ENCODE measurements around the gene AVPI1. TPM values are rescaled to one million over a fixed set of nuclear protein-coding genes. Genes with fewer than 3 reads are reported as not detected.

AVPI1 gene, protein sequence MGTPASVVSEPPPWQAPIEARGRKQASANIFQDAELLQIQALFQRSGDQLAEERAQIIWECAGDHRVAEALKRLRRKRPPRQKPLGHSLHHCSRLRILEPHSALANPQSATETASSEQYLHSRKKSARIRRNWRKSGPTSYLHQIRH
- total RNA-seq, result 10 to 100 TPM; 26.6 to 34.8 TPM

DNA sequence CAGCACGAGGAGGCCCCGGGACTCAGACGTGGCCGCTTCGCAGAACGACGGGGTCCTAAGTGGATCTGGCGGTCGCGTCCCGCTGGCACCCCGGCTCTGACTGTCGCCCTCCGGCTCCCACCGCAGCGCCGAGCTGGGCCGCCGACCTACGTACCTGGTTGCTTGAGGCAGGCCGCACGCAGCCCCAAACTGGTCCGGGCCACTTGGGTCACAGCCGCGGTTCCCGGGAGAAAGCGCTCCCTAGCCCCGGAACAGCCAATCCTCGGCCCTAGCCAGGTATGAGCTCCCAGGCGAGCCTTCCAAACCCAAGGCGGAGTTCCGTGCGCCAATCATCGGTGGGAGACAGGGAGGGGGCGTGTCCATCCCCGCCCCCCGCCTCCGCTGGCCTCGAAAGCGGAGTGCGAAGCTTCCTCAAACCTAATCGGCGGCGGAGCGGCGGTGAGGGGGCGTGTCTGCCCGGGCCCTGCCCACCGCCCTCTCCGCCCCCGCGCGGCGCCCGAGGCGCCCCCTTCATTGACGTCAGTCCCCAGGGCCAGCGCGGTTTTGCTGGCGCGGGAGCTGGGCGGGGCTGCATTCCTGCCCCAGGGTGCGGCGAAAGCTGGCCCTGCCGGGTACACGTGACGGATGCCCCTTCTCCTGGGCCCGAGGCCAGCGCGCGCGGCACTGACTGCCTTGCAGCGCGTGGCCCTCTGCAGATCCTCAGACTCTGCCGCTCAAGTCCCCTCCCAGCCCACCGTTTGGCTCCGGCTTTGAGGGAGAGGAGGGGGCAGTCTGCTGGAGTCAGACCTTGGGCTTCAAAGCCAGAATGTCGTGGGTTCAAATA lies at the start of gene AVPI1:
Gene AVPI1, minus strand, starts transcription at position 280 of the 823 bp plus-strand sequence. CDS start 7,336 bp downstream, outside the sequence.
- DNase-seq, result peak; percentile 98
- Histone ChIP-seq H3K9me3 (no peaks in the 10 kb centered on the region), H3K27me3 (no peaks in the 10 kb centered on the region), H3K9ac (ENCODE audit: low read depth in 2 of 2, low read length in 2 of 2) (peak within 1 kb of the TSS; percentile 88 to 96), H3K4me3 (peak within 1 kb of the TSS; percentile 51), H3K27ac (peak within 1 kb of the TSS; percentile 86), H3K36me3 (no peaks in the 10 kb centered on the region), H3K4me1 (peaks cover 16% of the 10 kb centered on the region)
- TF ChIP-seq, protein P1, sequence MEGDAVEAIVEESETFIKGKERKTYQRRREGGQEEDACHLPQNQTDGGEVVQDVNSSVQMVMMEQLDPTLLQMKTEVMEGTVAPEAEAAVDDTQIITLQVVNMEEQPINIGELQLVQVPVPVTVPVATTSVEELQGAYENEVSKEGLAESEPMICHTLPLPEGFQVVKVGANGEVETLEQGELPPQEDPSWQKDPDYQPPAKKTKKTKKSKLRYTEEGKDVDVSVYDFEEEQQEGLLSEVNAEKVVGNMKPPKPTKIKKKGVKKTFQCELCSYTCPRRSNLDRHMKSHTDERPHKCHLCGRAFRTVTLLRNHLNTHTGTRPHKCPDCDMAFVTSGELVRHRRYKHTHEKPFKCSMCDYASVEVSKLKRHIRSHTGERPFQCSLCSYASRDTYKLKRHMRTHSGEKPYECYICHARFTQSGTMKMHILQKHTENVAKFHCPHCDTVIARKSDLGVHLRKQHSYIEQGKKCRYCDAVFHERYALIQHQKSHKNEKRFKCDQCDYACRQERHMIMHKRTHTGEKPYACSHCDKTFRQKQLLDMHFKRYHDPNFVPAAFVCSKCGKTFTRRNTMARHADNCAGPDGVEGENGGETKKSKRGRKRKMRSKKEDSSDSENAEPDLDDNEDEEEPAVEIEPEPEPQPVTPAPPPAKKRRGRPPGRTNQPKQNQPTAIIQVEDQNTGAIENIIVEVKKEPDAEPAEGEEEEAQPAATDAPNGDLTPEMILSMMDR (IDR thresholded peaks at IDR 0.05), result no peak
- intact Hi-C loops (cut with DNase I), result no loop called here

DNA sequence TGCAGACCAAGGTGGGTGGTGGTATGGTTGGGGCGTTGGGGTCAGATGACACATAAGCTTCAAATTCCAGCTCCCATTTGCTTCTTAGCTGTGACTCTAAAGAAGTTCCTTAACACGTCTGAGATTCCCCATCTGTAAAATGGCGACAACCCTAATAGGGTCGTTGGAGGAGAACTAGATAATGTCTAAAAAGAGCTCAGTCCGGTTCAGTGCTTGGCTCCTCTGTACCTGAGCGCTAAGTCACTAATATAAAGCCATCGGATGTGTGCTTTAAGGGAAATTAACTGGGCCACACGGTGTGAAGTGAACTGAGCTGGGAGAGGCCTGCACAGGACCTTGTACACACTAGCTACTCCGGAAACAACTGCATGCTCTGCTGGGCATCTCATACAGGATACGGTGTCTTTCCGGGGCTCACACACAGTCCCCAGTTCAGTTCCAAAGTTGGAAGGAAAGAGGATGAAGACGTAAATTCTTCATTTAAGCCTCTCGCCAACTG lies 49.4 kb upstream of the AVPI1 start:
- Histone ChIP-seq H3K27me3 (no peaks in the 10 kb centered on the region), H3K4me1 (peaks cover 10% of the 10 kb centered on the region), H3K27ac (peak overlapping the region; percentile 93), H3K9me3 (no peaks in the 10 kb centered on the region), H3K36me3 (no peaks in the 10 kb centered on the region), H3K9ac (ENCODE audit: low read depth in 2 of 2, low read length in 2 of 2) (peak overlapping the region in 1 of 2 donors; percentile 94), H3K4me3 (peak overlapping the region; percentile 93)
- TF ChIP-seq, protein P1 (IDR thresholded peaks at IDR 0.05), result no peak
- no peak for DNase-seq
- intact Hi-C loops (cut with DNase I), result loop anchor here (10.0 kb wide), 1 partner anchor 62 kb away; no protein-coding TSS in a partner anchor

DNA sequence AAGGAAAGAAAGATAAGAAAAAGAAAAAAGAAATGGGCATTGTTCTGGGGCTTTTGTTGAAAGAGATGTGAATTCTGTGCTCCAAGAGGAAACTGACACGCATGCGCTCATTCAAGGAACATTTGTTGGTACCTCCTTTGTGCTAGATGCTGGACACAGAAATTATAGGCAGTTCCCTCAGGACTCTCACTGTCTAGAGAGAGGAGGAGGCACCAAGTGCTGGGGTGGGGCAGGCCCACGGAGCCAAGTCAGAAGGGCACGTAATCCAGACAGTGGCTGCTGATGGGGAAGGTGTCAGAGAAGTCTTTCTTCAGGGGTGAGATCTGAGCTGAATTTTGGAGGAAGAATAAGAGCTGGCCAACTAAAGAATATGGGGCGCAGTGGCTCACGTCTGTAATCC lies 47.0 kb upstream of the AVPI1 start:
- H3K4me1 ChIP-seq, result peaks cover 10% of the 10 kb centered on the region
- intact Hi-C loops (cut with DNase I), result loop anchor here (10.0 kb wide), 1 partner anchor 59 kb away; no protein-coding TSS in a partner anchor
- TF ChIP-seq, protein P1 (IDR thresholded peaks at IDR 0.05), result no peak

DNA sequence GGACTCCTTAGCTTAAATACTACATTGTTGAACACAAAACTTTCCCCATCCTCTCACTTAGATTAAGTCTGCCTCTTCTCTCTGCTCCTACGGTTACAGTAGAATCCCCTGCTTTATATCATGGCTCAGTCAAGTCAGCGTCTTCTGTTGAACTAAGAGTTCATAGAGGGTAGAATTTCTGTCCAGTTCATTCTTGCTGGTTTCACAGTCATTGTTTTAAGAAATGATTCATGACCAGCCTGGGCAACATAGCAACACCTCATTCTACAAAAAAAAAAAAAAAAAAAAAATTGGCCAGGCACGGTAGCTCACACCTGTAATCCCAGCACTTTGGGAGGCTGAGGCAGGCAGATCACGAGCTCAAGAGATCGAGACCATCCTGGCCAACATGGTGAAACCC lies 46.2 kb upstream of the AVPI1 start:
- intact Hi-C loops (cut with DNase I), result loop anchor here (10.0 kb wide), 1 partner anchor 58 kb away; no protein-coding TSS in a partner anchor
- Histone ChIP-seq H3K9ac (ENCODE audit: low read depth in 2 of 2, low read length in 2 of 2) (no peak overlapping the region), H3K27me3 (no peaks in the 10 kb centered on the region), H3K4me1 (peaks cover 8% of the 10 kb centered on the region), H3K36me3 (no peaks in the 10 kb centered on the region), H3K4me3 (no peak overlapping the region), H3K9me3 (no peaks in the 10 kb centered on the region), H3K27ac (no peak overlapping the region)
- DNase-seq, result no peak
- TF ChIP-seq, protein P1 (IDR thresholded peaks at IDR 0.05), result no peak

More for the DNA sequence above, 47.0 kb upstream of the AVPI1 start:
- Histone ChIP-seq H3K27me3 (no peaks in the 10 kb centered on the region), H3K27ac (no peak overlapping the region), H3K36me3 (no peaks in the 10 kb centered on the region), H3K9me3 (no peaks in the 10 kb centered on the region), H3K9ac (ENCODE audit: low read depth in 2 of 2, low read length in 2 of 2) (no peak overlapping the region), H3K4me3 (no peak overlapping the region)
- DNase-seq, result no peak

DNA sequence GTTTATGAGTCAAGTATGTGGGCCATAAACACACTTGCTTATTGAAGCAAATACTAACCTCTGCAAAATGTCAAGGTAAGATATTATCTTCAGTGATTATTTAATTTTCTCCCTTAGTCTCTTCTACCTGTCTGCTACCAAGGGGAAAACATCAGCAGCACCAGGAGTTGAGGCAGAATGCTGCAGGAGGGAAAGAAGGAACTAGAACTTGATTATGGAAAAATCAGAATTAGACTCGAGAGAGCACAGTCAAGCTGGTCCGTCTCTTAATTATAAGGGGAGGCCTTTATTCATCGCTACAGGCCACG lies 45.0 kb upstream of the AVPI1 start:
- no peak overlapping the region for H3K27ac ChIP-seq
- TF ChIP-seq, protein P1 (IDR thresholded peaks at IDR 0.05), result no peak
- H3K4me1 ChIP-seq, result peaks cover 3% of the 10 kb centered on the region
- H3K36me3 ChIP-seq, result no peaks in the 10 kb centered on the region
- H3K4me3 ChIP-seq, result no peak overlapping the region
- no peak overlapping the region for H3K9ac ChIP-seq (ENCODE audit: low read depth in 2 of 2, low read length in 2 of 2)
- no peaks in the 10 kb centered on the region for H3K9me3 ChIP-seq
- intact Hi-C loops (cut with DNase I), result loop anchor here (10.0 kb wide), 1 partner anchor 57 kb away; no protein-coding TSS in a partner anchor
- DNase-seq, result no peak
- H3K27me3 ChIP-seq, result no peaks in the 10 kb centered on the region
